ENCODE results near the gene SETD4.

DNA sequence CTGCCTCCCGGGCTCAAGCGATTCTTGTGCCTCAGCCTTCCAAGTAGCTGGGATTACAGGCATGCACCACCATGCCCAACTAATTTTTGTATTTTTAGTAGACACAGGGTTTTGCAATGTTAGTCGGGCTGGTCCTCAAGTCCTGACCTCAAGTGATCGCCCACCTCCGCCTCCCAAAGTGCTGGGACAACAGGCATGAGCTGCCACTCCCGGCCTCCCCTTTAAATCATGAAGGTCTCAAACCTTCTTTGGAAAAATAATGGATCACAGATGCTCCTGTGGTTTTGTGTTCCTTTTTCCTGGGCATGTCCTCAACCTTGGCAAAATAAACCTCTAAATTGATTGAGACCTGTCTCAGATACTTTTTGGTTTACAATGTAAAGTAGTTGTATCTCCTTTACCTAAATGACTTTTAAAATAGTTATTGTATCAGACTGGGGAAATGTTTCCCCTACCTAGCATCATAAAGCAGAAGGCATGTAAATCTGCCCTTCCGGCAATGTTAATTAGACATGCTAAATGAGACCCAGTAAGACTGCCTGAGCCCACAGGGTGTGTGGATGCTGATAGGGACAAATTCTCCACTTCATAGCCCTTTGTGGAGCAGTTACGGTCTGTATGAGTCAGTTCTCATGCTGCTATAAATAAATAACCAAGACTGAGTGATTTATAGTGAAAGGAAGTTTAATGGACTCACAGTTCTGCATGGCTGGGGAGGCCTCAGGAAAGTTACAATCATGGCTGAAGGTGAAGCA is 37.3 kb upstream of the SETD4 start:
- TF ChIP-seq EZH2phosphoT487 (IDR thresholded peaks at IDR 0.05; ENCODE audit: borderline replicate concordance, low read length) (no peak), EZH2 (IDR thresholded peaks at IDR 0.05; ENCODE audit: low read length, unreplicated experiment) (no peak)
- TF ChIP-seq, protein P1, sequence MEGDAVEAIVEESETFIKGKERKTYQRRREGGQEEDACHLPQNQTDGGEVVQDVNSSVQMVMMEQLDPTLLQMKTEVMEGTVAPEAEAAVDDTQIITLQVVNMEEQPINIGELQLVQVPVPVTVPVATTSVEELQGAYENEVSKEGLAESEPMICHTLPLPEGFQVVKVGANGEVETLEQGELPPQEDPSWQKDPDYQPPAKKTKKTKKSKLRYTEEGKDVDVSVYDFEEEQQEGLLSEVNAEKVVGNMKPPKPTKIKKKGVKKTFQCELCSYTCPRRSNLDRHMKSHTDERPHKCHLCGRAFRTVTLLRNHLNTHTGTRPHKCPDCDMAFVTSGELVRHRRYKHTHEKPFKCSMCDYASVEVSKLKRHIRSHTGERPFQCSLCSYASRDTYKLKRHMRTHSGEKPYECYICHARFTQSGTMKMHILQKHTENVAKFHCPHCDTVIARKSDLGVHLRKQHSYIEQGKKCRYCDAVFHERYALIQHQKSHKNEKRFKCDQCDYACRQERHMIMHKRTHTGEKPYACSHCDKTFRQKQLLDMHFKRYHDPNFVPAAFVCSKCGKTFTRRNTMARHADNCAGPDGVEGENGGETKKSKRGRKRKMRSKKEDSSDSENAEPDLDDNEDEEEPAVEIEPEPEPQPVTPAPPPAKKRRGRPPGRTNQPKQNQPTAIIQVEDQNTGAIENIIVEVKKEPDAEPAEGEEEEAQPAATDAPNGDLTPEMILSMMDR (conservative IDR thresholded peaks at IDR 0.05; ENCODE audit: low read depth, low read length) = no peak
